K562 (cell line): ENCODE data around the gene SLC17A2. TPM values are rescaled to one million over a fixed set of nuclear protein-coding genes. Genes with fewer than 3 reads are reported as not detected.

Source experiments
- BACH1 ChIP-seq: fragments of 200-800 bp; sonication (Bioruptor generic); IDR thresholded peaks from 2 replicates; pipeline ENCODE4 v1.6.1; 2016; ENCODE audit warnings: missing genetic modification characterization, missing compliant biosample characterization
- ILK ChIP-seq: fragments of 450-650 bp; IDR thresholded peaks from 2 replicates; pipeline ENCODE4 v1.6.1; 2016; ENCODE audit warnings: missing genetic modification characterization, low read depth, mild to moderate bottlenecking, missing compliant biosample characterization, moderate library complexity, borderline replicate concordance
- LARP7 ChIP-seq: fragments of 450-650 bp; IDR thresholded peaks from 2 replicates; pipeline ENCODE4 v1.6.1; 2016
- MEF2A ChIP-seq: IDR thresholded peaks from 2 replicates; pipeline ENCODE4 v1.6.1; 2011; ENCODE audit warnings: low read depth, mild to moderate bottlenecking, low read length, moderate library complexity; ENCODE audit not compliant: control insufficient read depth
- MGA ChIP-seq: fragments of 450-650 bp; IDR thresholded peaks from 2 replicates; pipeline ENCODE4 v1.6.1; 2016; ENCODE audit warnings: mild to moderate bottlenecking, moderate library complexity
- NFIC ChIP-seq: fragments of 450-650 bp; IDR thresholded peaks from 2 replicates; pipeline ENCODE4 v1.6.1; 2017; ENCODE audit warnings: mild to moderate bottlenecking, inconsistent platforms
- NUFIP1 ChIP-seq: fragments of 450-650 bp; IDR thresholded peaks from 2 replicates; pipeline ENCODE4 v1.6.1; 2018; ENCODE audit not compliant: partially characterized antibody
- PHF20 ChIP-seq: fragments of 450-650 bp; IDR thresholded peaks from 2 replicates; pipeline ENCODE4 v1.6.1; 2018; ENCODE audit not compliant: partially characterized antibody
- PTBP1 ChIP-seq: fragments of 200-400 bp; formaldehyde crosslinking; IDR thresholded peaks from 2 replicates; pipeline ENCODE4 v1.6.1; 2017; ENCODE audit warnings: low read depth, low read length
- PTRF ChIP-seq: fragments of 450-650 bp; IDR thresholded peaks from 2 replicates; pipeline ENCODE4 v1.6.1; 2016; ENCODE audit warnings: mild to moderate bottlenecking, missing genetic modification characterization, missing compliant biosample characterization
- SRSF3 ChIP-seq: fragments of 200-400 bp; formaldehyde crosslinking; IDR thresholded peaks from 2 replicates; pipeline ENCODE4 v1.6.1; 2016; ENCODE audit warnings: mild to moderate bottlenecking, low read length, moderate library complexity; ENCODE audit not compliant: insufficient read depth
- TCF7 ChIP-seq: sonication (generic); IDR thresholded peaks from 2 replicates; pipeline ENCODE4 v1.6.1; 2016; ENCODE audit warnings: antibody characterized with exemption, borderline replicate concordance
- ZFX ChIP-seq: sonication (generic); formaldehyde crosslinking; IDR thresholded peaks from 2 replicates; pipeline ENCODE4 v1.8.0; 2022; ENCODE audit warnings: mild to moderate bottlenecking, missing genetic modification reagents, moderate library complexity
- ZNF143 ChIP-seq: sonication (generic); formaldehyde crosslinking; IDR thresholded peaks from 2 replicates; pipeline ENCODE4 v1.9.0; 2022; ENCODE audit warnings: mild to moderate bottlenecking, missing genetic modification reagents
- ZNF184 ChIP-seq: sonication (generic); formaldehyde crosslinking; IDR thresholded peaks from 2 replicates; pipeline ENCODE4 v1.5.0; 2020; ENCODE audit warnings: missing genetic modification reagents
- ZNF717 ChIP-seq: fragments of 250-450 bp; sonication (Bioruptor Pico); IDR thresholded peaks from 2 replicates; pipeline ENCODE4 v1.5.0; 2021
- ZNF75A ChIP-seq: fragments of 450-650 bp; formaldehyde crosslinking; IDR thresholded peaks from 2 replicates; pipeline ENCODE4 v1.4.0; 2020; ENCODE audit warnings: mild to moderate bottlenecking
- ZNF785 ChIP-seq: fragments of 250-450 bp; sonication (Bioruptor Pico); IDR thresholded peaks from 2 replicates; pipeline ENCODE4 v1.4.0; 2020; ENCODE audit warnings: mild to moderate bottlenecking
- polyA plus RNA-seq, 8 experiments: library from polyadenylated mRNA; depleted of rRNA in 4 of 8; stranded (reverse) in 5 of 8; unstranded in 3 of 8; fragments of >200 nt; fragmentation: Nextera tagmentation in 2 of 8; fragmentation: Illumina TruSeq in 1 of 8; extraction: Ambion mirVana in 2 of 8; extraction: Trizol in 1 of 8; gene quantifications; 2 replicates each; pipeline versions ENCODE4 v1.2.1 to v1.2.3, GENCODE V29; 2011 to 2014; ENCODE audit warnings: inconsistent platforms in 1 of 8, missing spikeins in 1 of 8
- total RNA-seq, 7 experiments: library from RNA; depleted of rRNA in 6 of 7; stranded (reverse); fragments of >200 nt in 6 of 7; fragmentation: Illumina TruSeq in 2 of 7; extraction: Trizol in 2 of 7; gene quantifications; 2 replicates each; pipeline versions ENCODE4 v1.2.1 to v1.2.3, GENCODE V29; 2011 to 2021; ENCODE audit warnings: low replicate concordance in 1 of 7

SLC17A2 gene
- total and polyA plus RNA-seq, 9 of the 15 experiments (the other 6 are each of a cell fraction or from before 2014, with no cell fraction given), result not detected

DNA sequence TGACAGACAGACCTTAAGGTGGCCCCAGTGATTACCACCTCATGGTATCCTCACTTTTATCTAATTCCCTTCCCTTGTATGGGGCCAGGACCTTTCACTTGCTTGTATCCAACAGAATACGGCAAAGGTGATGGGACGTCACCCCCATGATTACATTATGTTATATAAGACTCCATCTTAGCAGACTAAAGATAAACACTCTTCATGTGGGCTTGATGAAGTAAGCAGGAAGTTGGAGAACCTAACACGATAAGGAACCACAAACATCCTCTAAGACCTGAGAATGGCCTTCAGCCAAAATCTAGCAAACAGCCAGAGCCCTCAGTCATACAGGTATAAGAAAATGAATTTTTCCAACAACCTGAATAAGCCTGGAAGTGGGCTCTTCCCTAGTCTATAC lies 64.5 kb downstream of the SLC17A2 start (continued):
- TF ChIP-seq TCF7 (no peak), LARP7 (no peak), SRSF3 (no peak), ZNF75A (no peak), NFIC (peak; percentile 72), ZNF785 (no peak), PTBP1 (no peak), MGA (no peak), MEF2A (no peak), ZNF143 (CRISPR knock-in tag) (no peak), PHF20 (no peak), ZNF717 (CRISPR knock-in tag) (no peak), BACH1 (peak; percentile 64; the same call in 1 of the 2 replicates), ZFX (no peak), ILK (tag) (no peak), PTRF (tag) (no peak), ZNF184 (CRISPR knock-in tag) (no peak), NUFIP1 (no peak)
